GM12872 (cell line): ENCODE measurements around the gene ZNF384.

Experiments used
- CTCF ChIP-seq: IDR thresholded peaks from 3 replicates; pipeline ENCODE4 v1.5.1; 2011; ENCODE audit warnings: low read depth, mild to moderate bottlenecking, low read length, moderate library complexity; ENCODE audit not compliant: insufficient read depth

Gene ZNF384

GRCh38 chr12:6626654-6627283 lies 62.4 kb downstream of the ZNF384 start:
- no peak for TF ChIP-seq CTCF

- no peak for TF ChIP-seq CTCF
These were observed 68.3 kb downstream of the ZNF384 start for GRCh38 chr12:6620885-6621274.

- 0 out of 3 replicates have a peak, but pooled peaks have one; percentile 33 for TF ChIP-seq CTCF
These were observed 68.9 kb downstream of the ZNF384 start for GRCh38 chr12:6620137-6620884.

GRCh38 chr12:6618483-6619225 lies 70.5 kb downstream of the ZNF384 start:
- no peak for TF ChIP-seq CTCF
